Caco-2 (cell line): ENCODE data around the gene ZNF428. TPM values are rescaled to one million over a fixed set of nuclear protein-coding genes. Genes with fewer than 3 reads are reported as not detected.
A peak's percentile ranks its signal among the peaks of the same experiment; 100 is the strongest.

Experiments used
- BruUV-seq: library from RNA; stranded (reverse); fragments of 400-500 nt; replicated peaks from 2 replicates; lab custom pipeline; 2021; lab: Mats Ljungman, UMichigan
- CTCF ChIA-PET: fragments of 300-600 bp; sonication (Branson Sonifier 250); formaldehyde crosslinking; loops from one replicate; lab custom pipeline; 2022; ENCODE audit warnings: antibody characterized with exemption; lab: Charles Lee
- POLR2A ChIA-PET: fragments of 300-600 bp; sonication (Branson Sonifier 250); formaldehyde crosslinking; loops from one replicate; lab custom pipeline; 2022; ENCODE audit warnings: antibody characterized with exemption; lab: Charles Lee
- DNase-seq, 2 experiments: peaks; one replicate each; pipeline versions ENCODE4 v3.0.0 to v3.0.0-alpha.2; 2020 to 2022
- H3K27me3 ChIP-seq: replicated peaks from 2 replicates; pipeline ENCODE4 v1.6.0; 2011; ENCODE audit warnings: low read length; ENCODE audit not compliant: control insufficient read depth, insufficient read depth
- H3K36me3 ChIP-seq: 2 replicates; pipeline ENCODE4 v1.5.1; 2011; ENCODE audit warnings: low read length; ENCODE audit not compliant: control insufficient read depth, insufficient read depth
- H3K4me1 ChIP-seq: fragments of 250-450 bp; sonication (Bioruptor Pico); 2 replicates; pipeline ENCODE4 v1.5.1; 2020; ENCODE audit warnings: mild to moderate bottlenecking
- H3K4me3 ChIP-seq: 2 replicates; pipeline ENCODE4 v1.5.1; 2011; ENCODE audit warnings: low read depth, mild to moderate bottlenecking, control low read depth, low read length
- H3K9me3 ChIP-seq: fragments of 250-450 bp; sonication (Bioruptor Pico); 2 replicates; pipeline ENCODE4 v1.5.1; 2020; ENCODE audit warnings: mild to moderate bottlenecking, moderate library complexity
- H3K27ac Mint-ChIP-seq: one replicate; pipeline ENCODE4 v1.8.0; 2022; ENCODE audit warnings: mixed read lengths; ENCODE audit not compliant: unreplicated experiment
- H3K27me3 Mint-ChIP-seq: one replicate; pipeline ENCODE4 v1.8.0; 2022; ENCODE audit warnings: mixed read lengths; ENCODE audit not compliant: insufficient read depth, unreplicated experiment
- H3K36me3 Mint-ChIP-seq: one replicate; pipeline ENCODE4 v1.8.0; 2022; ENCODE audit warnings: mild to moderate bottlenecking, mixed read lengths; ENCODE audit not compliant: insufficient read depth, unreplicated experiment
- H3K4me1 Mint-ChIP-seq: one replicate; pipeline ENCODE4 v1.8.0; 2022; ENCODE audit warnings: low read depth, mixed read lengths; ENCODE audit not compliant: unreplicated experiment
- H3K4me3 Mint-ChIP-seq: one replicate; pipeline ENCODE4 v1.8.0; 2022; ENCODE audit warnings: mild to moderate bottlenecking, moderate library complexity, mixed read lengths; ENCODE audit not compliant: unreplicated experiment
- H3K9me3 Mint-ChIP-seq: one replicate; pipeline ENCODE4 v1.8.0; 2022; ENCODE audit warnings: mixed read lengths; ENCODE audit not compliant: unreplicated experiment
- intact Hi-C: fragments of 100-400 bp; cut with micrococcal nuclease; formaldehyde crosslinking; loops from one replicate; pipeline ENCODE4 v1.10.0; 2022; ENCODE audit not compliant: unreplicated experiment
- total RNA-seq: library from RNA; stranded (reverse); gene quantifications from 2 replicates; pipeline ENCODE4 v1.2.3, GENCODE V29; 2022
- TF ChIP-seq, protein P1 (sequence below), 2 experiments: fragments of 200-600 bp in 1 of 2; IDR thresholded peaks; 1 replicate in 1 of 2; 2 replicates in 1 of 2; pipeline versions ENCODE4 v1.5.1 to v1.8.0; 2011 to 2022; ENCODE audit warnings: antibody characterized with exemption in 1 of 2, control low read depth in 1 of 2, inconsistent platforms in 1 of 2, low read depth in 1 of 2, low read length in 1 of 2, mild to moderate bottlenecking in 1 of 2, moderate library complexity in 1 of 2; ENCODE audit not compliant: insufficient read depth in 1 of 2, severe bottlenecking in 1 of 2, unreplicated experiment in 1 of 2

The ZNF428 gene
- total RNA-seq, 1 experiment from 2014 or later: 38.9 TPM

DNA sequence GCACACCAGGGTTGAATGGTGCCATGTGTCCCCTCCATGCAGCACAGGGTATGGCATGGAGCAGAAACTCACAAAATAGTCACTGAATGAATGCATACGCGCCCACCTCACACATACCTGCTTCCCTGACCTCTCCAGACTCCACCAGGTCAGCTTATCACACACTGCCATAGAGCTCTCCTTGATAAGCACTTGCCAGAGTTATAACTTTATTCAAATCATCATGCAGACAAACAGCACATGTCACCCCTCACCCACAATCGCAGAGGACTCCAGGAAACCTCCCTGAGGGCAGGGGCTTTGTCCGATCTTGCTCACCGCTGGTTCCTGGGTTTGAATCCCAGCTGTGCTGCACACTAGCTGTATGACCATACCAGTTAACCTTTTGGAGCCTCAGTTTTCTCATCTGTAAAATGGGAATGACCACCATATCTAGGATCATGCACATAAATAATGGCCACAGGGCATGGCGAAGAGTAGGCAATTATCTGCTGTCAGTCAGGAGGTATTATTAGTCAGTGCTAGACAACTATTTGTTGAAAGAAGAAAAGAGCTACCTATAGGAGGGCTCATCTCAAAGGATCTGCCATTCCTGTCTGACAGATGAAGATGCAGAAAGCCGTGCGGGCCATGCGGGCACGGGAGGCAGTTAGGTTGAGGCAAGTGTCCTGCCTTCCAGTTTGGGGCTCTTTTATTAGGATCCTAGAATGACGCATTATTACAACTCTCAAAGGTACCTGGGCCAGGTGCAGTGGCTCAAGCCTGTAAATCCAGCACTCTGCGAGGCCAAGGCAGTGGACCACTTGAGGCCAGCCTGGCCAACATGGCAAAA is 58.1 kb downstream of the ZNF428 start:
- Histone ChIP-seq H3K4me1 (no peaks in the 10 kb centered on the region), H3K9me3 (no peaks in the 10 kb centered on the region), H3K4me3 (no peak overlapping the region), H3K27me3 (no peaks in the 10 kb centered on the region), H3K36me3 (peaks cover 2% of the 10 kb centered on the region)
- no peaks in the 10 kb centered on the region for H3K9me3 Mint-ChIP-seq
- no peak for DNase-seq
- H3K27ac Mint-ChIP-seq: no peak overlapping the region
- peaks cover 28% of the 10 kb centered on the region for H3K36me3 Mint-ChIP-seq
- no TSS peak for BruUV-seq
- TF ChIP-seq, protein P1, sequence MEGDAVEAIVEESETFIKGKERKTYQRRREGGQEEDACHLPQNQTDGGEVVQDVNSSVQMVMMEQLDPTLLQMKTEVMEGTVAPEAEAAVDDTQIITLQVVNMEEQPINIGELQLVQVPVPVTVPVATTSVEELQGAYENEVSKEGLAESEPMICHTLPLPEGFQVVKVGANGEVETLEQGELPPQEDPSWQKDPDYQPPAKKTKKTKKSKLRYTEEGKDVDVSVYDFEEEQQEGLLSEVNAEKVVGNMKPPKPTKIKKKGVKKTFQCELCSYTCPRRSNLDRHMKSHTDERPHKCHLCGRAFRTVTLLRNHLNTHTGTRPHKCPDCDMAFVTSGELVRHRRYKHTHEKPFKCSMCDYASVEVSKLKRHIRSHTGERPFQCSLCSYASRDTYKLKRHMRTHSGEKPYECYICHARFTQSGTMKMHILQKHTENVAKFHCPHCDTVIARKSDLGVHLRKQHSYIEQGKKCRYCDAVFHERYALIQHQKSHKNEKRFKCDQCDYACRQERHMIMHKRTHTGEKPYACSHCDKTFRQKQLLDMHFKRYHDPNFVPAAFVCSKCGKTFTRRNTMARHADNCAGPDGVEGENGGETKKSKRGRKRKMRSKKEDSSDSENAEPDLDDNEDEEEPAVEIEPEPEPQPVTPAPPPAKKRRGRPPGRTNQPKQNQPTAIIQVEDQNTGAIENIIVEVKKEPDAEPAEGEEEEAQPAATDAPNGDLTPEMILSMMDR (IDR thresholded peaks at IDR 0.05; ENCODE audit: insufficient read depth in 1 of 2, low read depth in 1 of 2, low read length in 1 of 2, severe bottlenecking in 1 of 2, unreplicated experiment in 1 of 2): no peak
- no peaks in the 10 kb centered on the region for H3K4me1 Mint-ChIP-seq
- intact Hi-C loops: loop anchor here (2.0 kb wide), 1 partner anchor 33 kb away; no protein-coding TSS in a partner anchor
- ChIA-PET CTCF (interaction anchor here (0.6 kb wide), 1 partner anchor 163 kb away, joined by 3 read pairs; no protein-coding TSS in a partner anchor), POLR2A (no interaction called here)
- no peaks in the 10 kb centered on the region for H3K27me3 Mint-ChIP-seq
- H3K4me3 Mint-ChIP-seq: no peak overlapping the region

DNA sequence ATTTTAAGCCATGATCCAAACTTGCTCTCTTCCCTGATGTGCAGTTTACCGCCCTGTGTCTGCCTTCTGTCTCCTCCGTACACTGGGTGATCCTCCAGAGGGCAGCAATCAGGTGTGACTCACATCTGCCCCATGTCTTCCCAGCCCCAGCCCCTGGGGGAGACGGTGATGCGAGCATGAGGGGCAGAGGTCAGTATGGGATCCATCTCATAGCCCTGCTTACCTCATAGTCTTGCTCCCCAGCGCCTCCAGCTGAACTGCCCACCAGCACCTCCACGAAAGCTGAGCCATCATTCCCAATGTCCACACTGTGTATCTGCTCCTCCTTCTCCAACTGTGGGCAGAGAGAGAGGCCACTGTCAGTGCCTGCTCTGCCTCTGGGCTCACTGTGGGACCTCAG is 58.7 kb downstream of the ZNF428 start:
- H3K4me3 ChIP-seq: no peak overlapping the region
- CTCF ChIA-PET: interaction anchor here (0.6 to 0.7 kb wide), 2 partner anchors 164 to 179 kb away, joined by 3 read pairs; no protein-coding TSS in a partner anchor

More for the DNA sequence above, 58.7 kb downstream of the ZNF428 start:
- peaks cover 30% of the 10 kb centered on the region for H3K36me3 Mint-ChIP-seq
- TF ChIP-seq, protein P1 (IDR thresholded peaks at IDR 0.05; ENCODE audit: insufficient read depth in 1 of 2, low read depth in 1 of 2, low read length in 1 of 2, severe bottlenecking in 1 of 2, unreplicated experiment in 1 of 2): peak in 1 of 2 experiments; percentile 37
- peak; percentile 54 to 55 for DNase-seq
- no peaks in the 10 kb centered on the region for H3K4me1 Mint-ChIP-seq
- no peaks in the 10 kb centered on the region for H3K27me3 Mint-ChIP-seq
- no peak overlapping the region for H3K27ac Mint-ChIP-seq
- intact Hi-C loops: loop anchor here (2.0 kb wide), 1 partner anchor 34 kb away; no protein-coding TSS in a partner anchor
- peaks cover 2% of the 10 kb centered on the region for H3K36me3 ChIP-seq
- H3K27me3 ChIP-seq: no peaks in the 10 kb centered on the region
- H3K4me1 ChIP-seq: no peaks in the 10 kb centered on the region
- POLR2A ChIA-PET: no interaction called here
- H3K9me3 ChIP-seq: no peaks in the 10 kb centered on the region
- no TSS peak for BruUV-seq
- H3K9me3 Mint-ChIP-seq: no peaks in the 10 kb centered on the region
- no peak overlapping the region for H3K4me3 Mint-ChIP-seq

Other genes starting within 250 kb of the ZNF428 start
- gene TEX101, start 204.7 kb downstream of the ZNF428 start, total RNA-seq: not detected in 2 replicates
- gene LYPD3, start 154.0 kb downstream of the ZNF428 start, total RNA-seq: 1.3 and 2.2 TPM in 2 replicates
- gene PHLDB3, start 114.9 kb downstream of the ZNF428 start, total RNA-seq: 33.1 and 35.7 TPM in 2 replicates
- gene ETHE1, start 92.4 kb downstream of the ZNF428 start, total RNA-seq: 39.6 and 42.5 TPM in 2 replicates
- gene ZNF575, start 86.4 kb downstream of the ZNF428 start, total RNA-seq: 1.00 and 1.2 TPM in 2 replicates
- 40.7 and 44.5 TPM in 2 replicates for gene XRCC1, start 44.1 kb downstream of the ZNF428 start, total RNA-seq
- gene PINLYP, start 43.8 kb downstream of the ZNF428 start, total RNA-seq: 0.30 TPM in 1 of 2 replicates, not detected in the other
- 27.7 and 30.1 TPM in 2 replicates for gene IRGQ, start 23.5 kb downstream of the ZNF428 start, total RNA-seq
- gene ZNF576, start 23.0 kb downstream of the ZNF428 start, total RNA-seq: 13.2 and 16.9 TPM in 2 replicates
- gene SRRM5, start 7.5 kb downstream of the ZNF428 start, total RNA-seq: 0.81 and 1.0 TPM in 2 replicates
- gene CADM4, start 20.2 kb upstream of the ZNF428 start, total RNA-seq: 10.4 and 13.2 TPM in 2 replicates
- gene PLAUR, start 50.5 kb upstream of the ZNF428 start, total RNA-seq: 2.2 and 3.1 TPM in 2 replicates
- gene IRGC, start 96.4 kb upstream of the ZNF428 start, total RNA-seq: not detected in 2 replicates
- gene SMG9, start 135.3 kb upstream of the ZNF428 start, total RNA-seq: 87.6 and 98.8 TPM in 2 replicates
- gene KCNN4, start 161.3 kb upstream of the ZNF428 start, total RNA-seq: 3.0 and 4.0 TPM in 2 replicates
- gene LYPD5, start 182.8 kb upstream of the ZNF428 start, total RNA-seq: 0.93 and 0.95 TPM in 2 replicates
- gene ZNF283, start 207.7 kb upstream of the ZNF428 start, total RNA-seq: 12.0 and 14.7 TPM in 2 replicates